Neutrophil (primary cell): ENCODE results near the gene DPP3.
A peak's percentile ranks its signal among the peaks of the same experiment; 100 is the strongest.

Experiments
- H3K27ac ChIP-seq: fragments of 200-600 bp; sonication (generic); 2 replicates; pipeline ENCODE4 v1.5.1; 2016; ENCODE audit warnings: mild to moderate bottlenecking, moderate library complexity
- H3K27me3 ChIP-seq: fragments of 200-600 bp; sonication (generic); 2 replicates; pipeline ENCODE4 v1.6.0; 2016; ENCODE audit warnings: mild to moderate bottlenecking
- H3K36me3 ChIP-seq: fragments of 200-600 bp; sonication (generic); 2 replicates; pipeline ENCODE4 v1.5.1; 2017
- H3K4me1 ChIP-seq, 2 experiments: fragments of 200-600 bp in 1 of 2; sonication (generic) in 1 of 2; 1 replicate in 1 of 2; 2 replicates in 1 of 2; pipeline versions ENCODE4 v1.5.1 to v1.6.1; 2013 to 2016; ENCODE audit warnings: low read depth in 1 of 2, low read length in 1 of 2, mild to moderate bottlenecking in 1 of 2, moderate library complexity in 1 of 2; ENCODE audit not compliant: control insufficient read depth in 1 of 2, insufficient read depth in 1 of 2
- H3K4me3 ChIP-seq, 2 experiments: fragments of 200-600 bp in 1 of 2; sonication (generic) in 1 of 2; 1 replicate in 1 of 2; 2 replicates in 1 of 2; pipeline ENCODE4 v1.5.1; 2013 to 2016; ENCODE audit warnings: low read depth in 1 of 2, low read length in 1 of 2, mild to moderate bottlenecking in 1 of 2, moderate library complexity in 1 of 2
- H3K9me3 ChIP-seq: fragments of 200-600 bp; sonication (generic); 2 replicates; pipeline ENCODE4 v1.5.1; 2016
- TF ChIP-seq, protein P1 (sequence below): fragments of 200-600 bp; sonication (generic); IDR thresholded peaks from 2 replicates; pipeline ENCODE4 v1.5.1; 2016; ENCODE audit warnings: antibody characterized with exemption

The DPP3 gene

DNA sequence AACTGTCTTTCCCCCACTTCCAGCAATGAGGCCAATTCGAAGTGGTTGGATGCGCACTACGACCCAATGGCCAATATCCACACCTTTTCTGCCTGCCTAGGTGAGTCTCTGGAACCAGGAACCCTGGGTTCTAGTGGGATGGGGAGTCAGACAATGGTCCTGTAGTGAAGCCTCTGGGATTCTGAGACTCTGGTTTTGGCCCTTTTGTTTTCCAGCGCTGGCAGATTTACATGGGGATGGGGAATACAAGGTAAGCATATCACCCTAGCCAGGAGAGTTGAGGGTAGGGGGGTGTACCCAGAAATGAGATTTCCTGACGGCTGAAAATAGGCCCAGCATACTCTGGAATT lies 30.7 kb downstream of the DPP3 start:
- no peaks in the 10 kb centered on the region for H3K27me3 ChIP-seq
- H3K4me3 ChIP-seq, result peak overlapping the region; percentile 61 to 69
- TF ChIP-seq, protein P1, sequence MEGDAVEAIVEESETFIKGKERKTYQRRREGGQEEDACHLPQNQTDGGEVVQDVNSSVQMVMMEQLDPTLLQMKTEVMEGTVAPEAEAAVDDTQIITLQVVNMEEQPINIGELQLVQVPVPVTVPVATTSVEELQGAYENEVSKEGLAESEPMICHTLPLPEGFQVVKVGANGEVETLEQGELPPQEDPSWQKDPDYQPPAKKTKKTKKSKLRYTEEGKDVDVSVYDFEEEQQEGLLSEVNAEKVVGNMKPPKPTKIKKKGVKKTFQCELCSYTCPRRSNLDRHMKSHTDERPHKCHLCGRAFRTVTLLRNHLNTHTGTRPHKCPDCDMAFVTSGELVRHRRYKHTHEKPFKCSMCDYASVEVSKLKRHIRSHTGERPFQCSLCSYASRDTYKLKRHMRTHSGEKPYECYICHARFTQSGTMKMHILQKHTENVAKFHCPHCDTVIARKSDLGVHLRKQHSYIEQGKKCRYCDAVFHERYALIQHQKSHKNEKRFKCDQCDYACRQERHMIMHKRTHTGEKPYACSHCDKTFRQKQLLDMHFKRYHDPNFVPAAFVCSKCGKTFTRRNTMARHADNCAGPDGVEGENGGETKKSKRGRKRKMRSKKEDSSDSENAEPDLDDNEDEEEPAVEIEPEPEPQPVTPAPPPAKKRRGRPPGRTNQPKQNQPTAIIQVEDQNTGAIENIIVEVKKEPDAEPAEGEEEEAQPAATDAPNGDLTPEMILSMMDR, result no peak
- peaks cover 5% of the 10 kb centered on the region for H3K36me3 ChIP-seq
- H3K9me3 ChIP-seq, result no peaks in the 10 kb centered on the region
- H3K4me1 ChIP-seq, result peaks cover 18 to 21% of the 10 kb centered on the region in 2 experiments
- H3K27ac ChIP-seq, result no peak overlapping the region

DNA sequence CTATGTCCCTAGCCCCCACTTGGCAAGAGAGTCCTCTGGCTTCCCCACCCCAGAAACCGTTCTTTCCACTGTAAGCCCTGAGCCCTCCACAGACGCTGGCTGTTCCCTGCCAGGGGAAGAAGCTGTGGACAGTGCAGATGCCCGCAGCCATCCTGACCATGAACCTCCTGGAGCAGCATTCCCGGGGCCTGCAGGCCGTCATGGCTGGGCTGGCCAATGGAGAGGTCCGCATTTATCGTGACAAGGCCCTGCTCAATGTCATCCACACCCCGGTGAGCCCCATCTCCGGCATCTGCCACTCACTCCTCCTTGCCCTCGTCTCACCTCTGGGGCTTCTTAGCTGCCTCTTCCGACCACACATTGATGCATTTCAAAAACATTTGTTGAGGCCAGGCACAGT lies 43.4 kb downstream of the DPP3 start:
- no peak overlapping the region for H3K4me3 ChIP-seq
- peaks cover 76% of the 10 kb centered on the region for H3K36me3 ChIP-seq
- TF ChIP-seq, protein P1, result no peak
- H3K27me3 ChIP-seq, result no peaks in the 10 kb centered on the region
- no peaks in the 10 kb centered on the region for H3K9me3 ChIP-seq
- no peaks in the 10 kb centered on the region for H3K4me1 ChIP-seq
- H3K27ac ChIP-seq, result no peak overlapping the region

DNA sequence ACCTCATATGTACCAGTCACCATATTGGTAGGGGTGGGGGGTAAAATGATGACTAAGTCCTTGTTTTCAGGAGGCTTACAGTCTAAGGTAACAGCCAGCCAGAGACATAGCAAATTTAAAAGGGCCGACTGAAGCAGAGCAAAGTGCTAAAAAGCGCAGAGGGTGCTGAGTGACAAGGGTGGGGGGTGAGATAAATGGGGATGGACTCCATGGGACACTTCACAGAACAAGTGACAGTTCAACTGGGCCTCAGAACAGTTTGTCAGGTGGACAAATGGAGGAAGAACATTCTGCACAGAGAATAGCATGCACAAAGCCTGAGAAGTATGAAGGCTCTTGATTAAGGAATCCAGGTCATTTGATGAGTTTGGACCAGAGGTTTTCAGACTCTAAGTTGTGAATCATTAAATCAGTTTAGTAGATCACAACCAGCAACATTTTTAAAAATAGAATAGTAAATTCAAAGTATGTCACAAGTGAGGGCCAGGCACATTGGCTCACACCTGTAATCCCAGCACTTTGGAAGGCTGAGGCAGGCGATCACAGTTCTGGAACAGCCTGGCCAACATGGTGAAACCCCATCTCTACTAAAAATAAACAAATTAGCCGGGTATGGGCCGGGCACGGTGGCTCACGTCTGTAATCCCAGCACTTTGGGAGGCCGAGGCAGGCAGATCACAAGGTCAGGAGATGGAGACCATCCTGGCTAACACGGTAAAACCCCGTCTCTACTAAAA lies 44.2 kb downstream of the DPP3 start:
- H3K36me3 ChIP-seq, result peaks cover 75% of the 10 kb centered on the region
- TF ChIP-seq, protein P1, result no peak

DNA sequence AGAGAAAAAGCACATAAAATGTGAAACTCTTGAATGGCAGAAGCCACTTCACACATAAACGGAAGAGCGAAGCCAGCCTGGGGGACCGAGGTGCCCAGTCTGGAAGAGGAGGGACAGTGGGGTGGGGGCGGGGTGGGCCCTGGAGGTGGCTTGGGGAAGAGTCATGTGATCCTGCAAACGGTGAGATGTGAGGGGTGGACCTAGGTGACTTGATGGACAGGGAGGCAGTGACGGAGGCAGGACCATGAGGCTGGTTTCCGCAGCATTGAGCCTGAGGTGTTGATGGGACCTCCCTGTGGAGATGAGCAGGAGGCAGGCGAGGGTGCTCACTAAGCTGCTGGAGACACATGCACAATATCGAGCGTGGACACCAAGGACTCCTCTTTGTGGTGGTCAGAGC lies 48.8 kb downstream of the DPP3 start:
- peaks cover 59% of the 10 kb centered on the region for H3K36me3 ChIP-seq
- no peaks in the 10 kb centered on the region for H3K9me3 ChIP-seq
- no peak overlapping the region for H3K27ac ChIP-seq
- H3K4me3 ChIP-seq, result no peak overlapping the region
- no peaks in the 10 kb centered on the region for H3K4me1 ChIP-seq
- no peaks in the 10 kb centered on the region for H3K27me3 ChIP-seq
- TF ChIP-seq, protein P1, result no peak

More for the DNA sequence above, 44.2 kb downstream of the DPP3 start:
- no peak overlapping the region for H3K27ac ChIP-seq
- no peaks in the 10 kb centered on the region for H3K9me3 ChIP-seq
- H3K27me3 ChIP-seq, result no peaks in the 10 kb centered on the region
- no peak overlapping the region for H3K4me3 ChIP-seq
- H3K4me1 ChIP-seq, result no peaks in the 10 kb centered on the region

DNA sequence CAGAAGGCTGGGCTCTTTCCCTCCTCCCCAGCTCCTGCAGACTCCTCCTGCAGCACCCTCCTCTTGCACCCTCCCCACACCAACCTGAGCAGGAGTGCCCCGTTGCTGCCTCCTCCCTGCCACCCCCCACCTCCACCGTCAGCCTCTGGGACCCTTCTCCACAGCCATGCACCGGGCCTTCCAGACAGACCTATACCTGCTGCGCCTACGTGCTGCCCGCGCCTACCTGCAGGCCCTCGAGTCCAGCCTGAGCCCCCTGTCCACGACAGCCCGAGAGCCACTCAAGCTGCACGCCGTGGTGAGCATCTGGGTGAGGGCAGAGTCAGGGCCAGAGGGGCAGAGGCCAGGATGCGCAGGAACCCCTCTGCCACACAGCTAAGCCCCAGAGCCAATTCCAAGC lies 49.4 kb downstream of the DPP3 start:
- TF ChIP-seq, protein P1, result no peak
- no peaks in the 10 kb centered on the region for H3K27me3 ChIP-seq
- no peak overlapping the region for H3K4me3 ChIP-seq
- H3K36me3 ChIP-seq, result peaks cover 54% of the 10 kb centered on the region
- no peak overlapping the region for H3K27ac ChIP-seq
- H3K9me3 ChIP-seq, result no peaks in the 10 kb centered on the region
- H3K4me1 ChIP-seq, result no peaks in the 10 kb centered on the region
